Putamen (tissue), 1 donor: Measurements from ENCODE around the gene GUCA1A.

Source experiments
- DNase-seq: peaks from one replicate; pipeline ENCODE4 v3.0.0-alpha.2; 2016; ENCODE audit warnings: low spot score

The GUCA1A gene

GRCh38 chr6:42173101-42173500 lies at the start of gene GUCA1A:
Gene GUCA1A (plus strand): TSS chr6:42173364. CDS start chr6:42173614, 250 bp downstream.
- no peak for DNase-seq

GRCh38 chr6:42123379-42124103 lies 49.6 kb upstream of the GUCA1A start:
- no peak for DNase-seq

- DNase-seq = no peak
Measured at GRCh38 chr6:42124223-42124836, 48.8 kb upstream of the GUCA1A start.

GRCh38 chr6:42125231-42125630 lies 47.9 kb upstream of the GUCA1A start:
- no peak for DNase-seq

GRCh38 chr6:42125663-42126062 lies 47.5 kb upstream of the GUCA1A start:
- DNase-seq = no peak

- DNase-seq = no peak
Measured at GRCh38 chr6:42128460-42129359, 44.5 kb upstream of the GUCA1A start.

GRCh38 chr6:42129360-42129676 lies 43.8 kb upstream of the GUCA1A start:
- DNase-seq = no peak

- no peak for DNase-seq
Measured at GRCh38 chr6:42131531-42131930, 41.6 kb upstream of the GUCA1A start.

- no peak for DNase-seq
Measured at GRCh38 chr6:42133926-42134325, 39.2 kb upstream of the GUCA1A start.

- DNase-seq = no peak
Measured at GRCh38 chr6:42135161-42135560, 38.0 kb upstream of the GUCA1A start.

GRCh38 chr6:42135722-42136121 lies 37.4 kb upstream of the GUCA1A start:
- no peak for DNase-seq

GRCh38 chr6:42136508-42137193 lies 36.5 kb upstream of the GUCA1A start:
- no peak for DNase-seq

- DNase-seq = no peak
Measured at GRCh38 chr6:42137194-42137753, 35.9 kb upstream of the GUCA1A start.

- DNase-seq = no peak
Measured at GRCh38 chr6:42138190-42138589, 35.0 kb upstream of the GUCA1A start.

- DNase-seq = no peak
Measured at GRCh38 chr6:42138630-42139619, 34.2 kb upstream of the GUCA1A start.

GRCh38 chr6:42140032-42140431 lies 33.1 kb upstream of the GUCA1A start:
- no peak for DNase-seq

GRCh38 chr6:42140756-42141602 lies 32.2 kb upstream of the GUCA1A start:
- no peak for DNase-seq

GRCh38 chr6:42141603-42142117 lies 31.5 kb upstream of the GUCA1A start:
- no peak for DNase-seq

- DNase-seq = no peak
Measured at GRCh38 chr6:42142118-42142835, 30.9 kb upstream of the GUCA1A start, which contains the start of gene C6orf132. Gene C6orf132 (minus strand): TSS chr6:42142620. CDS start chr6:42142444, 176 bp downstream.
